Heart left ventricle (tissue), 16 donors: ENCODE data around the gene GPC6. TPM values are rescaled to one million over a fixed set of nuclear protein-coding genes. Genes with fewer than 3 reads are reported as not detected.

Experiments used
- ATAC-seq, 4 donors: fragments of 200-7000 bp; cut with Tn5 transposase; one replicate each; pipeline ENCODE4 v1.9.1; 2020 to 2022; ENCODE audit warnings: moderate library complexity in 4 of 4, mild to moderate bottlenecking in 3 of 4, moderate number of reproducible peaks in 1 of 4
- DNase-seq, 5 donors: peaks; one replicate each; pipeline ENCODE4 v3.0.0-alpha.2; 2020
- H3K27ac ChIP-seq, 12 donors: fragments of 200-600 bp; sonication (generic) in 4 of 12; one replicate each; pipeline versions ENCODE4 v1.5.0 to v1.8.0; 2016 to 2022; ENCODE audit warnings: mild to moderate bottlenecking in 2 of 12
- H3K27me3 ChIP-seq, 9 donors: fragments of 200-600 bp; sonication (generic) in 2 of 9; one replicate each; pipeline versions ENCODE4 v1.5.1 to v1.8.0; 2016 to 2022; ENCODE audit warnings: mild to moderate bottlenecking in 3 of 9
- H3K36me3 ChIP-seq, 9 donors: fragments of 200-600 bp; sonication (generic) in 2 of 9; one replicate each; pipeline versions ENCODE4 v1.5.0 to v1.8.0; 2018 to 2022; ENCODE audit warnings: mild to moderate bottlenecking in 2 of 9
- H3K4me1 ChIP-seq, 12 donors: fragments of 200-600 bp; sonication (generic) in 4 of 12; one replicate each; pipeline versions ENCODE4 v1.5.0 to v1.8.0; 2016 to 2022; ENCODE audit warnings: mild to moderate bottlenecking in 3 of 12
- H3K4me3 ChIP-seq, 12 donors: fragments of 200-600 bp; sonication (generic) in 4 of 12; one replicate each; pipeline versions ENCODE4 v1.5.0 to v1.8.0; 2017 to 2022; ENCODE audit warnings: mild to moderate bottlenecking in 9 of 12, moderate library complexity in 4 of 12
- H3K9me3 ChIP-seq, 12 donors: fragments of 200-600 bp; sonication (generic) in 4 of 12; one replicate each; pipeline versions ENCODE4 v1.5.0 to v1.8.0; 2016 to 2022; ENCODE audit warnings: mild to moderate bottlenecking in 1 of 12
- POLR2A ChIP-seq, 2 donors: fragments of 450-650 bp; IDR thresholded peaks; one replicate each; pipeline ENCODE4 v1.6.1; 2017; ENCODE audit warnings: antibody characterized with exemption in 2 of 2, mild to moderate bottlenecking in 2 of 2, moderate library complexity in 2 of 2
- WGBS, 4 donors: extraction: QIAGEN DNeasy Blood & Tissue Kit in 2 of 4; methylation state at CpG; one replicate each; pipeline versions ENCODE4 v1.1.5 to v1.1.7; 2013 to 2018; 5-methylcytosine and 5-hydroxymethylcytosine counted together
- intact Hi-C, 10 donors: fragments of 100-400 bp; cut with DNase I; formaldehyde crosslinking; loops; one replicate each; pipeline versions ENCODE4 v1.11.1 to v1.14.2; 2022
- polyA plus RNA-seq, 2 donors: library from polyadenylated mRNA; stranded (reverse); fragments of 200-250 nt; gene quantifications; one replicate each; pipeline ENCODE4 v1.2.3, GENCODE V29; 2013
- total RNA-seq, 9 donors: library from RNA; depleted of rRNA in 2 of 9; stranded (reverse); fragments of >200 nt in 2 of 9; fragmentation: NEBNext Ultra II Directional in 3 of 9; extraction: Animal tissue kit (Norgen Biotek cat#: 25700) in 3 of 9; gene quantifications; one replicate each; pipeline versions ENCODE4 v1.1.0 to v1.2.4, GENCODE V29; 2016 to 2023
- TF ChIP-seq, protein P1 (sequence below), 12 donors: fragments of 200-600 bp; sonication (generic) in 4 of 12; IDR thresholded peaks; one replicate each; pipeline versions ENCODE4 v1.5.0 to v1.8.0; 2018 to 2022; ENCODE audit warnings: antibody characterized with exemption in 12 of 12, mild to moderate bottlenecking in 5 of 12
- donor health status: ischemic (EF 13 %, LVEDD 7.1; RV severe dilation, severe dysfunction).
- donor health status: healthy with polysubstance abuse.
- donor health status: DM: no; HTN: yes; CAD: no.
- donor health status: DM: no; HTN: no; CAD: no.
- donor health status: ischemic (EF 25% LVEDD 6.9; RV normal size, moderate dysfunction).
- donor health status: ischemic (EF 25% LVEDD 5.7; RV mildly dilated, moderate dysfunction).
- donor health status: healthy.
- donor health status: DM: yes; HTN: yes; CAD: no.
- donor health status: ischemic (EF 35%, LVEDD 5.7; RV mildly dilated, moderate dysfunction).
- donor health status: nonischemic (EF 11% LVEDD 7.7; RV severe dilation, severe dysfunction).
- donor health status: DM: yes; HTN: yes; CAD: no.
- donor health status: PGD.
- donor health status: ischemic (EF 29% LVEDD 5.4; RV normal size, mild dysfunction).
- donor health status: nonischemic (EF 23%, LVEDD 6.1; RV moderate dilation, normal function).

The GPC6 gene
- total and polyA plus RNA-seq, 11 donors = 0.08 to 6.2 (median 2.0) TPM

DNA sequence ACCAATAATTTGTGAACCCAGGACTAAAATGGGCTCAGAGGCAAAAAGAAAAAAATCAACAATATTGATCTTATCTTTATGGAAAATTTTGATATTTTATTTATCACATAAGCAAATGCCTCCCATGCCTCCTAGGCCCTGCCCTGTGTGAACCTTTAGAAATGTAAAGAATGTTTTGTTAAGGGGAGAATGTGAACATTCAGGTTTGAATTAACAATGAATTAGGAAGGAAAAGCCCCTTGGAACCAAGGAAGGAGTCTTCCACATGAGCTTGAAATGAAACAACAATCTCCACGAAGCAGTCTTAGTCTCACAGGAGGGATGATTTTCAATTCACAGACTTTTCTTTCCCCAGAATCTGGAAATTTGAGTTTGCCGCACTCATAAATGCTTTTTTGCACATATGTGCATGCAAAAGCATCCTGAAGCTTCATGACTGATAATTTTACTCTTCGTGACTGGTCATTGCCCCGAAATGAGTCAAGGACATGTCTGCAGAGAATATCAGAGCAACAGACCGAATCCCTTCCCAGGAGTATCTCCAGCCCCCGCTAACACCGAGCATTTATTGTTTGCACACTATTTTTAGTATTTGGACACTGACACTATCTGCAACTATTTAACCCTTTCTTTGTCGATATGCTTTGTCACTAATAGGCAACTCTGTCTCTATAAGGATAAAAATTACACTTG, 1117.7 kb downstream of the GPC6 start:
- ATAC-seq = peak in 2 of 4 donors; percentile 56 to 63

DNA sequence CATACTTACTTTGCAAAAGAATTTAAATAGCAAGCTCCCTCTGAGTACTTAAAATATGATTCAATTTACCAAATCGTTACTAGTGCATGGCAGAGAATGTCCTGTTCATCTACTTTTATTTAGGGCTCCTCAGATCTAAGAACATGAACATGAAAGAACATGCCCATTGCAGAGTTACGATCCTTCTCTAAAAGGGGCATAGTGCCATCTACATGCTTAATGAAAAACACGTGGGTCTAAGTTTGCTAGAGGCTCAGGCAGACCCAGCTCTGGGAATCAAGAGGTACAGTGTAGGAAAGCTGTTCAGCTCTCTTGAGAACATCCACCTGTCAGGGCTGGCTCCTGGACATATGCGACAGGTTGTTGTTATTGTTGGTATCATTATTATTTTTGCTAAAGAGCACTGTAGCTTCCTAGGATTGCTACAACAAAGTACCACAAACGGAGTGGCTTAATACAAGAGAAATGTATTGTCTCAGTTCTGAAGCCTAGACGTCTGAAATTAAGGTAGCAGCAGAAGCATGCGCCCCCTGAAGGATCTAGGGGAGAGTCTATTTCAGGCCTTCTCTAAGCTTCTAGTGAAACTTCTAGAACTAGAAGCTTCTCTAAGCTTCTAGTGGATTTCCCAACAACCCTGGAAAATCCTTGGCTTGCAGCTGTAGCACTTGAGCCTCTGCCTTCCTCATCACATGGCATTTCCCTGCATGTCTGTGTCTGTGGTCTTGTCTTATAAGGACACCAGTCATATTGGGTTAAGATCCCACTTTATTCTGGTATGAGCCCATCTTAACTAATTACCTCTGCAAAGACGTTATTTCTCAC, 1119.0 kb downstream of the GPC6 start:
- DNase-seq (no peak), ATAC-seq (peak in 1 of 4 donors; percentile 37)
- H3K27me3 ChIP-seq = peaks cover 0 to 11% (median 0%) of the 10 kb centered on the region in 9 donors
- peaks cover 0 to 3% (median 0%) of the 10 kb centered on the region in 12 donors for H3K9me3 ChIP-seq
- TF ChIP-seq, protein P1, sequence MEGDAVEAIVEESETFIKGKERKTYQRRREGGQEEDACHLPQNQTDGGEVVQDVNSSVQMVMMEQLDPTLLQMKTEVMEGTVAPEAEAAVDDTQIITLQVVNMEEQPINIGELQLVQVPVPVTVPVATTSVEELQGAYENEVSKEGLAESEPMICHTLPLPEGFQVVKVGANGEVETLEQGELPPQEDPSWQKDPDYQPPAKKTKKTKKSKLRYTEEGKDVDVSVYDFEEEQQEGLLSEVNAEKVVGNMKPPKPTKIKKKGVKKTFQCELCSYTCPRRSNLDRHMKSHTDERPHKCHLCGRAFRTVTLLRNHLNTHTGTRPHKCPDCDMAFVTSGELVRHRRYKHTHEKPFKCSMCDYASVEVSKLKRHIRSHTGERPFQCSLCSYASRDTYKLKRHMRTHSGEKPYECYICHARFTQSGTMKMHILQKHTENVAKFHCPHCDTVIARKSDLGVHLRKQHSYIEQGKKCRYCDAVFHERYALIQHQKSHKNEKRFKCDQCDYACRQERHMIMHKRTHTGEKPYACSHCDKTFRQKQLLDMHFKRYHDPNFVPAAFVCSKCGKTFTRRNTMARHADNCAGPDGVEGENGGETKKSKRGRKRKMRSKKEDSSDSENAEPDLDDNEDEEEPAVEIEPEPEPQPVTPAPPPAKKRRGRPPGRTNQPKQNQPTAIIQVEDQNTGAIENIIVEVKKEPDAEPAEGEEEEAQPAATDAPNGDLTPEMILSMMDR (IDR thresholded peaks at IDR 0.05) = no peak
- no peak for TF ChIP-seq POLR2A (IDR thresholded peaks at IDR 0.05)
- no peak overlapping the region for H3K4me3 ChIP-seq
- 57 to 60% (median 58%) methylated on average over 8 of the region's 8 CpGs for WGBS, 4 donors
- H3K4me1 ChIP-seq = peaks cover 0 to 24% (median 3%) of the 10 kb centered on the region in 12 donors
- no peak overlapping the region for H3K27ac ChIP-seq
- intact Hi-C loops = no loop called here
- no peaks in the 10 kb centered on the region for H3K36me3 ChIP-seq

More for the DNA sequence above, 1117.7 kb downstream of the GPC6 start:
- Histone ChIP-seq H3K9me3 (peaks cover 0 to 3% (median 0%) of the 10 kb centered on the region in 12 donors), H3K4me3 (peak overlapping the region in 2 of 12 donors; percentile 7 to 21), H3K27ac (peak overlapping the region in 8 of 12 donors; percentile 7 to 73 (median 57)), H3K36me3 (no peaks in the 10 kb centered on the region), H3K4me1 (peaks cover 0 to 24% (median 3%) of the 10 kb centered on the region in 12 donors), H3K27me3 (peaks cover 0 to 11% (median 0%) of the 10 kb centered on the region in 9 donors)
- DNase-seq = no peak
- intact Hi-C loops = no loop called here
- 12 to 17% (median 14%) methylated on average over 8 of the region's 8 CpGs for WGBS, 4 donors
- no peak for TF ChIP-seq POLR2A (IDR thresholded peaks at IDR 0.05)

GRCh38 chr13:94346261-94347019, 1119.8 kb downstream of the GPC6 start:
- Histone ChIP-seq H3K9me3 (no peaks in the 10 kb centered on the region), H3K4me1 (peaks cover 0 to 24% (median 3%) of the 10 kb centered on the region in 12 donors), H3K27me3 (peaks cover 0 to 11% (median 0%) of the 10 kb centered on the region in 9 donors), H3K36me3 (no peaks in the 10 kb centered on the region), H3K4me3 (no peak overlapping the region), H3K27ac (no peak overlapping the region)
- ATAC-seq = no peak
- WGBS, 4 donors = 95 to 98% (median 96%) methylated on average over 13 of the region's 13 CpGs
- TF ChIP-seq, protein P1 (IDR thresholded peaks at IDR 0.05) = no peak
- no peak for TF ChIP-seq POLR2A (IDR thresholded peaks at IDR 0.05)
- DNase-seq = no peak
- intact Hi-C loops = no loop called here

- 67 to 88% (median 80%) methylated on average over 5 of the region's 5 CpGs for WGBS, 4 donors
- intact Hi-C loops = loop anchor here in 1 of 10 donors (10.0 kb wide), 1 partner anchor 167 kb away; no protein-coding TSS in a partner anchor
Measured at GRCh38 chr13:94351292-94351990, 1124.8 kb downstream of the GPC6 start.

More at GRCh38 chr13:94351292-94351990, 1124.8 kb downstream of the GPC6 start:
- Histone ChIP-seq H3K4me1 (no peaks in the 10 kb centered on the region), H3K36me3 (no peaks in the 10 kb centered on the region), H3K27me3 (no peaks in the 10 kb centered on the region), H3K27ac (no peak overlapping the region), H3K9me3 (no peaks in the 10 kb centered on the region), H3K4me3 (no peak overlapping the region)
- ATAC-seq (no peak), DNase-seq (no peak)
- TF ChIP-seq, protein P1 (IDR thresholded peaks at IDR 0.05) = no peak
- no peak for TF ChIP-seq POLR2A (IDR thresholded peaks at IDR 0.05)
